Thoracic aorta (tissue), 2 donors: ENCODE results near the gene ACACA. TPM values are rescaled to one million over a fixed set of nuclear protein-coding genes. Genes with fewer than 3 reads are reported as not detected.

ENCODE experiments used
- ATAC-seq: fragments of 150-250 bp; one replicate; pipeline ENCODE4 v1.8.0; 2017; ENCODE audit warnings: low read depth; ENCODE audit not compliant: insufficient number of reproducible peaks, low FRiP score
- DNase-seq: peaks from one replicate; pipeline ENCODE4 v3.0.0-alpha.2; 2020; ENCODE audit warnings: low spot score
- H3K27ac ChIP-seq, 2 donors: fragments of 200-600 bp; sonication (generic); 1 replicate in 1 of 2; 2 replicates in 1 of 2; pipeline ENCODE4 v1.5.1; 2016; ENCODE audit warnings: mild to moderate bottlenecking in 2 of 2, moderate library complexity in 2 of 2
- H3K27me3 ChIP-seq: fragments of 200-600 bp; sonication (generic); replicated peaks from 2 replicates; pipeline ENCODE4 v1.6.0; 2016; ENCODE audit warnings: mild to moderate bottlenecking; ENCODE audit not compliant: insufficient read depth
- H3K36me3 ChIP-seq: fragments of 200-600 bp; sonication (generic); one replicate; pipeline ENCODE4 v1.5.1; 2016
- H3K4me1 ChIP-seq, 2 donors: fragments of 200-600 bp; sonication (generic); 1 replicate in 1 of 2; 2 replicates in 1 of 2; pipeline versions ENCODE4 v1.5.1 to v1.6.0; 2016; ENCODE audit warnings: low read depth in 2 of 2, mild to moderate bottlenecking in 1 of 2; ENCODE audit not compliant: control insufficient read depth in 1 of 2
- H3K4me3 ChIP-seq: fragments of 200-600 bp; sonication (generic); 2 replicates; pipeline ENCODE4 v1.5.1; 2016; ENCODE audit warnings: mild to moderate bottlenecking
- H3K9me3 ChIP-seq: fragments of 200-600 bp; sonication (generic); 2 replicates; pipeline ENCODE4 v1.5.1; 2016
- total RNA-seq, 2 donors: library from RNA; depleted of rRNA; stranded (reverse); fragments of >200 nt; gene quantifications; one replicate each; pipeline versions ENCODE4 v1.1.0 to v1.2.3, GENCODE V29; 2016
- TF ChIP-seq, protein P1 (sequence below): fragments of 200-600 bp; sonication (generic); IDR thresholded peaks from one replicate; pipeline ENCODE4 v1.5.1; 2019; ENCODE audit warnings: antibody characterized with exemption

Gene ACACA
- total RNA-seq, 2 donors from 2014 or later: 20.7 to 34.0 TPM

DNA sequence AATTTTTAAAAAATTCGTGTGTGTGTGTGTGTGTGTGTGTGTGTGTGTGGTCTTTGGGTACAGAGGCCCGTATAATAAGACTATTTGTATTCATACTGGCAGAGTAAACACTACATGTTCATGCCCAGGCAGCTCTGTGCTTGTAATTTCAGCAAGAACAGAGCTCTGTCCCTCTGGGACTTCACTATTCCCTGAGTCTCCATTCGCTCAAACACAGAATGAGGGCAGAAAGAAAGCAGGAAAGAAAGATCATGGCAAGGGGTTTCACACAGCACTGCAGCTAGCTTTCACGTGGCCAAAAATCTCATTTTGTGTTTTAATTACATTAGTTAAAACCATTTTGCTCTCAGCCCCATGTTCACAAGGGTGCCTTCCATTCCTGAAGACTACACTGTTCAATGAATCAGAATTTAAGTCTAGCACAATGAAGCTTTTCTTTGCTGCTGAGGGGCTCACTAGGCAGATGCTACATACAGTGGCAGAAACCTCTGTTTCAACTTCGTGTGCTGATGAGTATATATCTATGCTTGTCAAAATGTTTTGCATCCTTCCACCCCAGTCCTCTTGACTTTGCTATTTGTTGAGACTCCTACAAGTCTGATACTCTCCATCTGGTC is 229.3 kb downstream of the ACACA start:
- Histone ChIP-seq H3K36me3 (no peaks in the 10 kb centered on the region), H3K4me1 (peaks cover 0 to 4% of the 10 kb centered on the region in 2 donors), H3K4me3 (no peak overlapping the region), H3K9me3 (no peaks in the 10 kb centered on the region), H3K27ac (no peak overlapping the region), H3K27me3 (no peaks in the 10 kb centered on the region)
- TF ChIP-seq, protein P1, sequence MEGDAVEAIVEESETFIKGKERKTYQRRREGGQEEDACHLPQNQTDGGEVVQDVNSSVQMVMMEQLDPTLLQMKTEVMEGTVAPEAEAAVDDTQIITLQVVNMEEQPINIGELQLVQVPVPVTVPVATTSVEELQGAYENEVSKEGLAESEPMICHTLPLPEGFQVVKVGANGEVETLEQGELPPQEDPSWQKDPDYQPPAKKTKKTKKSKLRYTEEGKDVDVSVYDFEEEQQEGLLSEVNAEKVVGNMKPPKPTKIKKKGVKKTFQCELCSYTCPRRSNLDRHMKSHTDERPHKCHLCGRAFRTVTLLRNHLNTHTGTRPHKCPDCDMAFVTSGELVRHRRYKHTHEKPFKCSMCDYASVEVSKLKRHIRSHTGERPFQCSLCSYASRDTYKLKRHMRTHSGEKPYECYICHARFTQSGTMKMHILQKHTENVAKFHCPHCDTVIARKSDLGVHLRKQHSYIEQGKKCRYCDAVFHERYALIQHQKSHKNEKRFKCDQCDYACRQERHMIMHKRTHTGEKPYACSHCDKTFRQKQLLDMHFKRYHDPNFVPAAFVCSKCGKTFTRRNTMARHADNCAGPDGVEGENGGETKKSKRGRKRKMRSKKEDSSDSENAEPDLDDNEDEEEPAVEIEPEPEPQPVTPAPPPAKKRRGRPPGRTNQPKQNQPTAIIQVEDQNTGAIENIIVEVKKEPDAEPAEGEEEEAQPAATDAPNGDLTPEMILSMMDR: no peak
- DNase-seq (no peak), ATAC-seq (no peak)

GRCh38 chr17:37176723-37177122 is 229.9 kb downstream of the ACACA start:
- no peaks in the 10 kb centered on the region for H3K27me3 ChIP-seq
- DNase-seq (no peak), ATAC-seq (no peak)
- no peaks in the 10 kb centered on the region for H3K36me3 ChIP-seq
- no peak overlapping the region for H3K4me3 ChIP-seq
- H3K4me1 ChIP-seq: peaks cover 0 to 4% of the 10 kb centered on the region in 2 donors
- H3K27ac ChIP-seq: no peak overlapping the region
- TF ChIP-seq, protein P1: no peak
- no peaks in the 10 kb centered on the region for H3K9me3 ChIP-seq

DNA sequence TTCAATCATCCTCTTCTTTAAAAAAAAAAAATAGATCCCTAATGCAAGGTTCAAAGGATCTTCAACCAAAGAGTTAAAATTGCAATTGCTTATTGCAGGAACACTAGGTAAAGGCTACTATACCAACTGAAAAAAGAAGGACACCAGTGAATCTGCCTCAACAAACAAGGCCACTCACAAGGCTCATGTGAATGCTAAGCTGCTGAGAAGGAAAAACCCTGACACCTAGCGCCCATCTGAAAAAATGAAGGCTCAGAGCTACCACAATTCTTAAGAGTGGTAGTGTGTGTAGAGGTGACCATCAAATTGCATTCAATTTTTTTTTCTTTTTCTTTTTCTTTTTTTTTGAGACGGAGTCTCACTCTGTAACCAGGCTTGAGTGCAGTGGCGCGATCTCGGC is 232.4 kb downstream of the ACACA start:
- Histone ChIP-seq H3K36me3 (no peaks in the 10 kb centered on the region), H3K4me3 (no peak overlapping the region), H3K27ac (no peak overlapping the region), H3K4me1 (peaks cover 0 to 4% of the 10 kb centered on the region in 2 donors), H3K9me3 (no peaks in the 10 kb centered on the region), H3K27me3 (no peaks in the 10 kb centered on the region)
- no peak for DNase-seq
- no peak for ATAC-seq
- TF ChIP-seq, protein P1: no peak

GRCh38 chr17:37170881-37171425 is 235.7 kb downstream of the ACACA start:
- H3K4me3 ChIP-seq: no peak overlapping the region
- H3K9me3 ChIP-seq: no peaks in the 10 kb centered on the region
- H3K4me1 ChIP-seq: no peaks in the 10 kb centered on the region
- H3K27ac ChIP-seq: no peak overlapping the region
- no peaks in the 10 kb centered on the region for H3K36me3 ChIP-seq
- TF ChIP-seq, protein P1: no peak
- ATAC-seq (no peak), DNase-seq (no peak)
- no peaks in the 10 kb centered on the region for H3K27me3 ChIP-seq

- Histone ChIP-seq H3K27ac (no peak overlapping the region), H3K9me3 (no peaks in the 10 kb centered on the region), H3K36me3 (no peaks in the 10 kb centered on the region), H3K4me1 (no peaks in the 10 kb centered on the region), H3K4me3 (no peak overlapping the region), H3K27me3 (no peaks in the 10 kb centered on the region)
- ATAC-seq (no peak), DNase-seq (no peak)
- TF ChIP-seq, protein P1: no peak
Observed at GRCh38 chr17:37168731-37169353, 237.8 kb downstream of the ACACA start.
